GM19468 (cell line): ENCODE data around the gene RHNO1.

Experiments used
- ATAC-seq: cut with Tn5 transposase; IDR thresholded peaks from one replicate; pipeline ENCODE4 v1.9.1; 2021; ENCODE audit warnings: mild to moderate bottlenecking, moderate library complexity, moderate number of reproducible peaks; ENCODE audit not compliant: unreplicated experiment; ENCODE audit errors: extremely low read depth

RHNO1 gene

DNA sequence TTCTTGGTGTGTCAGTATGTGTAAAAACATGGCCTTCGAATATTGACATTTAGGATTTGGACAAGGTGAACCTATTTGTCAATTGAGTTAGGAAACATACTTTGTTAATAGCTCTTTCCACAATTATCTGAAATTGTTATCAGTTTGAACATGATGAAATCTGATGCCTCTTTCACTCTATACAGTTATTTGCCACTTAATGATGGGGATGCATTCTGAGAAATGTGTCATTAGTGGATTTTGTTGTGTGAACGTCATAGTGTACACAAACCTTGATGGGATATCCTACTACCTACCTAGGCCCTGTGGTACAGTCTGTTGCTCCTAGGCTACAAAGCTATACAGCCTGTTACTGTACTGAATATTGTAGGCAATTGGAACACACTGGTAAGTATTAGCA lies 18.5 kb downstream of the RHNO1 start:
- ATAC-seq: no peak

DNA sequence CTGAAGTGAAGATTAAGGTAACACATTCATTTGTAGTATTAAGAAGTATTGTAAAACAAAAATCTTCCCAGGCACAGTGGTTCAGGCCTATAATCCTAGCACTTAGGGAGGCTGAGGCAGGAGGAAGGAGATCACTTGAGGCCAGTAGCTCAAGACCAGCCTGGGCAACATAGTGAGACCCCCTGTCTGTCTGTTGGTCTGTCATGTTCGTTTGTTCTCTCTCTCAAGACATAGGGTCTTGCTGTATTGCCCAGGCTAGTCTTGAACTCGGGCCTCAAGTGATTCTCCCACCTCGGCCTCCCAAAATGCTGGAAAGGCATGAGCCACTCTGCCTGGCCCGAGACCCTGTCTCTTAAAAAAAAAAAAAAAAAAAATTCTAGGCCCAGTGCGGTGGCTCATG lies 20.4 kb downstream of the RHNO1 start:
- no peak for ATAC-seq

DNA sequence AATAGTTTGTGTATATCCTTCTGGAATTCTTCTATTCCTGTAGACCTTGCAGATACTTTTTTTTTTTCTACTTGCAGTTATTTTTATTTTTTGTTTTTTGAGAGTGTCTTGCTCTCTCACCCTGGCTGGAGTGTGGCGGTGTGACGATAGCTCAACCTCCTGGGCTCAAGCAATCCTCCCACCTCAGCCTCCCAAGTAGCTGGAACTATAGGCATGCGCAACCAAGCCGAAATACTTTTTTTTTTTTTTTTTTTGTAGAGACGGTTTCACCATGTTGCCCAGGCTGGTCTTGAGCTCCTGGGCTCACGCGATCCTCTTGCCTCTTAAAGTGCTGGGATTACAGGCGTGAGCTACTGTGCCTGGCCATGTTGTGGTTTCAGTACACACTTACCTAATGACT lies 23.6 kb downstream of the RHNO1 start:
- ATAC-seq: no peak

DNA sequence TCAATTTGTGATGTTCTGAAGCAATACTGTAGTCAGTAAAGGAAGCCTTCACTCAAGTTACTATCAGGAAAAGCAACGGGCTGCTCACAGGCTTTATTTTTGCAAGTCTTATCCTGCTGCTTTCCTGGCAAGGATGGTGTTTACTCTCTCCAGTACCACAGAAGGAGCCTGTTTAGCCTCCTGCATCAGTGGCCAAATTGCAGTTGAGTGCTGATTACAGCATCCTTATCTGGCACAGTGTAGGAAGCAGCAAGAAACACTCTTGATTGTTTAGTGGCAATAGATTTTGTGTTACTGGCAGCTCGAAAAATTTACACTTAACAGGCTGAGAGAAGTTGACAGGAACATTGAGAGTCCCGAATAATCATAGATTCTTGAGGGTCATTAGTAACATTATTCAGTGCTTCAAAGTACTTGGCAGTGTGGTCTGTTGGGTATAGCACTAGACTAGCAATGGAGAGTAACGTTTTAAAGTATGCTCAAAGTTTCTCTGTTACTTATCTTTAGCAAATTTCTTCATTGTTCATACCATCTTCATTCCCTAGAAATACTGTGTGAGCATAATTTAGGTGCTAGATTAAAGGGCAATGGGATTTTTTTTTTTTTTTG lies 25.4 kb downstream of the RHNO1 start:
- ATAC-seq: no peak

DNA sequence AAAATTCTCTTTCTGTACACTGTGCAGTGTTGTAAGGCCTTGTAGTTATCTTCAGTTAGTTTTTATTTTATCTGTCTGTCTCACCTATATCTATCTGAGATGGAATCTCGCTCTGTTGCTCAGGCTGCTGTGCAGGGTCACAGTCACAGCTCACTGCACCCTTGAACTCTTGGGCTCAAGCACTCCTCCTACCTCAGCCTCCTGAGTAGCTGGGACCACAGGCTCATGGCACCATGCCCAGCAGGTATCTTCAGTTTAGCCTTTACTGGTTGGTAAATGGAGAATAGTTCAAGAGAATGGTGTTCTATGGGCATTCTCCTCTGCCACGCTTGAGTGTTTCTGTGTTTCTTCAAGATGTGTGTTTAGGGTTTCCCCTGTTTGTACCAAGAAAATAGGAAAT lies 27.2 kb downstream of the RHNO1 start:
- ATAC-seq: no peak

DNA sequence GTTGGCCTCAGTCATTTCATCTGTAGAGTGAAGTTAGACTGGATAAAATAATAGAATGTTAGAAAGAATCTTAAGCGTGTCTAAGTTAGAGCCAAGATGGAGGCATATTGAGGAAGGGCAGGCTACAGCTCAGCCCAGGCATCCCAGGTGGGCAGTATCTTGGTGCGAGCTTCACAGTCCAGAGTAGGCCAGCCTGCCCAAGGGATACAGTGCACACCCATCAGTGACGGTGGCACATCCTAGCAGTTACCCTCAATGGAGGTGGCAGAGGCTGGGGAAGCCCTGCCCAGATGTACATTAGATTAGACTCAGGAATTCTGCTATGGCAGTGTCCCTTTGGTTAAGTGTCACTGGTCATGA lies 35.2 kb downstream of the RHNO1 start:
- no peak for ATAC-seq

DNA sequence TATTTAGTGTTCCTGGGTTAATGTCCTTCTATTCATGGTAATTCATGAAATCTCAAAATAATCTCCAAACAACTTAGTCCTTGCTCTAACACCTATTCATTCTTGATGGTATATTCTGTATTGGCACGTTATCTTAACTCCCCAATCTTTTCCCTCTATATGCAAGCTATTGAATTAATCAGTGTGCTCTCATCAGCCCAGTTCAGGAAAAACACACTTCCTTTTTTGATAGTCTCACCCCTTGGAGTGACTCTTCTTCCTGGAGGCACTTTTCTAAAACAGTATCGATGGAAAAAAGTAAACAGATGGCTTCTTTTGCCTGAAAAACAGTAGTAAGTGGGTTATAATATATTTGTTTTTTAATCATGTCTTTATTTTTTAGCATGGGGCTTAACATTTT lies 42.2 kb downstream of the RHNO1 start:
- ATAC-seq: no peak

DNA sequence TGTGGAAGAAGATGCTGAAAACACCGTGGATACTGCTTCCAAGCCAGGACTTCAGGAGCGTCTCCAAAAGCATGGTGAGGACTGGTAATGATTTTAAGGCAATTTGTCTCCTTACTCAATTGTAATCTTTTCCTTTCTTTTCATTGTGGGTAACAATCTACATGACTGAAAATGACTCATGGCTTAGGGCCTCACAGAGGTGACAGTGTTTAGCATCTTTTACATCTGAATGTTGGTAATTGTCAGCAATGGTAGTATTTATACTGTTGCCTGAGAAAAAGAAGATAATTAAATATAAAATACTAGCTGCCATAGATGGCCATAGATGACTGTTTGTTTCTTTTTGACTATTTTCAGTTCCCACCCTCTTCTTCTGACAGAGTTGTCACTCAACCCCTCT lies 45.3 kb downstream of the RHNO1 start:
- ATAC-seq: no peak

DNA sequence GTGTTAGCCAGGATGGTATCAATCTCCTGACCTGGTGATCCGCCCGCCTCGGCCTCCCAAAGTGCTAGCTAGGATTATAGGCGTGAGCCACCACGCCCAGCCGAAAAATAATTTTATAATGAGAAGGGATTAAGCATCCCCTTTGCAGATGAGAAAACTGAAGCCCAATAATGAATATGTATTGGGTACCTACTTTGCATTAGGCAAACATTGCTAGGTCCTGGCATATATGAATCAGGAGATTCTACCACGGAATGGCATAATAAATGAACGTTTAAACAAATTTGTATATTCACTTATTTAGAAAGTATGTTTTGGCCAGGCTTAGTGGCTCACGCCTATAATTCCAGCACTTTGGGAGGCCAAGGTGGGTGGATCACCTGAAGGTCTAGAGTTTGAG lies 46.0 kb downstream of the RHNO1 start:
- ATAC-seq: no peak

DNA sequence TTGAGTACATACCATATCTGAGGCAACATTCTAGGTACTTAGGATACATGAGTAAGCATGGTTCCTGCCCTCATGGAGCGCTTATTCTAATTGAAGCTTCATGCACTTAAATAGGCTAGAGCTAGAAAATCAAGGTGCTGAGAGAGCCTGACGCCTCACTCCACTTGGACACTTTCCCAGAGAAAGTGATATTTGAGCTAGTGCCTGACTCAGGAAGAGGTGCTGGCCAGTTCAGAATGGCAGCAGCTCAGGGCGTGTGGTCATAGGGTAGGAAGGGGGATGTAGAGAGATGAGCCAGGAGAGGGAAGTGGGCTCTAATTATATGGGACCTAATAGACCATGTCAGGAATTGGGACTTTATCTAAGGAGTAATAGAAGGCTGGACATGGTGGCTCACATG lies 47.0 kb downstream of the RHNO1 start:
- ATAC-seq: no peak

DNA sequence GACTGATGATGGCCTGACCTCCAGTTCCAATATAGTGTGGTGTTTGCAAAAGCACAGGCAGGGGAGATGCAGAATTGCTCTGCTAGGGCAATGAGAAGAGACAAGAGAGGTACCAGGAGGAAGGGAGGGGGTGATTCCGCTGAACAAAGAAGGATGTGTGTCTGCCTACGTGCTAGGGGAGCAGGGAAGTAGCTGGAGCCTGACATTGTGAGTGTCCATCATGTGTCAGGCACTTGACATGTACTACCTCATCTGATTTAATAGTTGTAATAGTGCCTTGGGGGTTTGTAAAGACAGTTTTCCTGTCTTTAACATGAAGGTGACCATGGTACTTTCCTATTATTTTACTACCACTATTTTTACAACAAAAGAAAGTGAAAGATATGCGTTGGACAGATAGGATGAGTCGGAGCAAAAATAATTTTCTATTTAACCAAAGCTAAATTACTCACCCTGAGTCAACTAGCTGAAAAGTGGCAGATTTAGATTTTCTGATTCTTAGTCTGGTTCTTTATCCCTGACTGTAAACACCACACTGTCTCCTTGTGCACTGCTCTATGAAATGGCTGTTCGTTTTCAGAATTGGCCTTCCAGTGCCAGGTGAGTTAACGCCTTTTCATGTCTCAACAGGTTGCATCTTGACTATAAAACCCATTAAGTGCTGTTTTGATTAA lies 48.4 kb downstream of the RHNO1 start:
- ATAC-seq: no peak

DNA sequence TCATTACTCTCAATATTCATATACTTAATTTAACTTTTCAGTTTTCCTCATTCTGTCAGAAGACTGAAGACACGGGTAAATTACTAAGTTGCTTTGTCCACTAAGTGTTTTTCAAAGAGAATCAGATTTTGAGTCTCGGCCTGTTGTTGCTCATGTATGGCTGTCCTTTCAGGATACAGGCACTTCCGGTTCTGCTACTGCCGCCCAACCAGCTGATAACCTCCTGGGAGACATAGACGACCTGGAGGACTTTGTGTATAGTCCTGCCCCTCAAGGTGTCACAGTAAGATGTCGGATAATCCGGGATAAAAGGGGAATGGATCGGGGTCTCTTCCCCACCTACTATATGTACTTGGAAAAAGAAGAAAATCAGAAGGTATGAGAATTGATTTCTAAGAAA lies 53.8 kb downstream of the RHNO1 start:
- no peak for ATAC-seq

DNA sequence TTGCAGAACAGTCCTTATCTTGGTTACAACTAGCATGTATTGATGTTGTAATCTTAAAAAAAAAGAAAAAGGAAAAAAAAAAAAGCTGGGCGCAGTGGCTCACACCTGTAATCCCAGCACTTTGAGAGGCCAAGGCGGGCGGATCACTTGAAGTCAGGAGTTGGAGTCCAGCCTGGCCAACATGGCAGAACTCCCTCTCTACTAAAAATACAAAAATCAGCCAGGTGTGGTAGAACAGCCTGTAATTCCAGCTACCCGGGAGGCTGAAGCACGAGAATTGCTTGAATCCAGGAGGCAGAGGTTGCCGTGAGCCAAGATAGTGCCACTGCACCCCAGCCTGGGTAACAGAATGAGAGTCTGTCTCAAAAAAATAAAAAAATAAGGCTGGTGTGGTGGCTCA lies 56.6 kb downstream of the RHNO1 start:
- no peak for ATAC-seq

DNA sequence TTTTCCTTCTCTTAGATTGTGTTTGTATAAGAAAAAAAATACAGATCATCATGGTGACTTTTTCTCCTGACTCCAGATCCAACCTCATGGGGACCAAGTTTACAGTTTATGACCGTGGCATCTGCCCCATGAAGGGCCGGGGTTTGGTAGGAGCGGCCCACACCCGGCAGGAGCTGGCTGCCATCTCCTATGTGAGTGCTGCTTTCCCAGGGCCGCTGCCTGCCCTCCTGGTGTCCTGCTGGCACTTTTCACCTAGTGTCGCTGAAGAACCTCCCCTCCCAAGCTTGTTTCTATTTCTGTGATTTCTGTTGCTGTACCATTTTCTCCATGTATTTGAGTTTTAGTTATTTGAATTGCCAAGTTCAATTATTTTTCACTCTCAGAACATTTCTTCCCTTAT lies 57.3 kb downstream of the RHNO1 start:
- ATAC-seq: no peak

DNA sequence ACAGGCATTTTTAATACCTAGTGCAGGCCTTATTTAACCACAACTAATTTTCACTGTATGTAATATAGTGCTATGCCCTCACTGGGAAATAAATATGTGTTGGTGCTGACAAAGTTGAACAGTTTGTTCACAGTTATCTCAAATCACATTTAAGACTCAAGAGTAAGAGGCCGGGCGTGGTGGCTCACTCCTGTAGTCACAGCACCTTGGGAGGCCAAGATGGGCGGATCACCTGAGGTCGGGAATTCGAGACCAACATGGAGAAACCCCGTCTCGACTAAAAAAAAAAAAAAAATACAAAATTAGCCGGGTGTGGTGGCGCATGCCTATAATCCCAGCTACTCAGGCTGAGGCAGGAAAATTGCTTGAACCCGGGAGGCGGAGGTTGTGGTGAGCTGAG lies 59.3 kb downstream of the RHNO1 start:
- no peak for ATAC-seq

DNA sequence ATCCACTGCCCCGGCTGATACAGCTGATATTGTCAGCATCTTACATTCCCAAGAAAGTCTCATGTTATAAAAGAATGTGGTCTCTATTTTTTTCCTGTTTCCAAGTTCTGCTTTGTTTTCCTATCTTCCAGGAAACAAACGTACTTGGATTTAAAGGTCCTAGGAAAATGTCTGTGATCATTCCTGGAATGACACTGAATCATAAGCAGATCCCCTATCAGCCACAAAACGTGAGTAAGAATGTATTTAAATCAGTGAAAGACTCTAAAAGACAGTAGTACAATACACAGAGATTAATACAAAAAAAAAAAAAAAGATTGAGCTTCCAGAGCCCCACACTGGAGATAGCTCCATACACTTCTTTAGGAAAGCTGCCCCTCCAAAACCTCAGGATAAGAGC lies 60.5 kb downstream of the RHNO1 start:
- ATAC-seq: no peak
